OCI-LY3 (cell line): ENCODE measurements around the gene CCDC71.

Experiments used
- EZH2phosphoT487 ChIP-seq: fragments of 200-600 bp; shearing (Covaris generic); IDR thresholded peaks from 2 replicates; pipeline ENCODE4 v1.6.1; 2018; ENCODE audit warnings: antibody characterized with exemption, mixed run types, low read depth
- TF ChIP-seq, protein P1 (sequence below): fragments of 200-600, 300-600 bp; sonication (generic); IDR thresholded peaks from 2 replicates; pipeline ENCODE4 v1.5.1; 2014; ENCODE audit warnings: antibody characterized with exemption, low read length, low read depth

DNA sequence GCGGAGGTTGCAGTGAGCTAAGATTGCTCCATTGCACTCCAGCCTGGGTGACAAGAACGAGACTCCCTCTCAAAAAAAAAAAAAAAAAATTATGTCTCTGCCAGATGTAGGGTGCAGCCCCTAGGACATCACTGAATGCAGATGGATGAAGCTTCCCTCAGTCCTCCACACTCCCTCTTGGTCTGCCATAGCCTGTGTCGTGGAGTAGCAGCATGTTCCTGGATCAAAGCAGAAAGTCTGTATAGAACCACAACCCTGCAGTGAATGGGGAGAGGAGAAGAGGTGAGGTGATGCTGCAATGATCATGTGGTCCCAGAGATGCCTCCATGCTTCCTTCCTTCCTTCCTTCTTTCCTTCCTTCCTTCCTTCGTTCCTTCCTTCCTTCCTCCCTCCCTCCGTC, 18.0 kb downstream of the CCDC71 start:
- TF ChIP-seq, protein P1, sequence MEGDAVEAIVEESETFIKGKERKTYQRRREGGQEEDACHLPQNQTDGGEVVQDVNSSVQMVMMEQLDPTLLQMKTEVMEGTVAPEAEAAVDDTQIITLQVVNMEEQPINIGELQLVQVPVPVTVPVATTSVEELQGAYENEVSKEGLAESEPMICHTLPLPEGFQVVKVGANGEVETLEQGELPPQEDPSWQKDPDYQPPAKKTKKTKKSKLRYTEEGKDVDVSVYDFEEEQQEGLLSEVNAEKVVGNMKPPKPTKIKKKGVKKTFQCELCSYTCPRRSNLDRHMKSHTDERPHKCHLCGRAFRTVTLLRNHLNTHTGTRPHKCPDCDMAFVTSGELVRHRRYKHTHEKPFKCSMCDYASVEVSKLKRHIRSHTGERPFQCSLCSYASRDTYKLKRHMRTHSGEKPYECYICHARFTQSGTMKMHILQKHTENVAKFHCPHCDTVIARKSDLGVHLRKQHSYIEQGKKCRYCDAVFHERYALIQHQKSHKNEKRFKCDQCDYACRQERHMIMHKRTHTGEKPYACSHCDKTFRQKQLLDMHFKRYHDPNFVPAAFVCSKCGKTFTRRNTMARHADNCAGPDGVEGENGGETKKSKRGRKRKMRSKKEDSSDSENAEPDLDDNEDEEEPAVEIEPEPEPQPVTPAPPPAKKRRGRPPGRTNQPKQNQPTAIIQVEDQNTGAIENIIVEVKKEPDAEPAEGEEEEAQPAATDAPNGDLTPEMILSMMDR, result no peak
- no peak for TF ChIP-seq EZH2phosphoT487
